ENCODE data around the gene SEC14L5.
"Not testable (repeated sequence)": the region's sequence is repeated elsewhere in the genome, so short reads cannot be mapped to it uniquely, and the experiment has no call there.

SEC14L5 gene

DNA sequence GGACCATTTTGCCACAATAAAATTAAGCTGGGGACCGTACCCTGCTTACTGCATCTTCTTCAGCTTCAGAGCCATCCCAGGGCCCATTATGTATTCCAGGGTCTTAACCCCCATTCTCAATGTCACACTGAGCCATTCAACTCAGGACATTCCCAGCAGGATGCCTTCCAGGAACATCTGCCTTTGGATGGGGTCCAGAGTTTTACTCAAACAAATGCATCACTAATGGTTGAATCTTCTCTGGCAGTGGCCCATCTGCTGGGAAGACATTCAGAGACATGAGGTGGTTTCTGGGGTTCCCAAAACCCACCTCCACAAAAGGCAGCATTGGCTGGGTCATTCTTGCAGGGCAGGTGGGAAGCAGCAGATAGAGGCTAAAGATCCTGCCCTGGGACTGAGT lies 3.4 kb upstream of the SEC14L5 start:
- DNase-seq (ENCODE audit: low read depth), result no peak

DNA sequence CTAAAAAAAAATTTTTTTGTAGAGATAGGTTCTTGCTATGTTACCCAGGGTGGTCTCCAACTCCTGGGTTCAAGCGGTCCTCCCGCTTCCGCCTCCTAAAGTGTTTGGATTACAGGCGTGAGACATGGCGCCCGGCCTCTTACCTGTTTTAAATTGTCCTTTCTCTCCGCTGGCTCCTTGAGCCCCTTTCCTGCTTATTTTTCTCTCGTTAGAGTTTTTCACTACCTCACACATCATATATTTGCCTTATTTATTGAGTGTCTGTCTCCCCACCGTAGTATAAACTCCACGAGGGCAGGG lies 760 bp upstream of the SEC14L5 start:
- DNase-seq (ENCODE audit: low read depth), result no peak

- DNase-seq (ENCODE audit: low read depth), result no peak
Measured at GRCh38 chr16:4958510-4959438, 644 bp downstream of the SEC14L5 start.

GRCh38 chr16:4960579-4960978 lies 2.4 kb downstream of the SEC14L5 start:
- no peak for DNase-seq (ENCODE audit: low read depth)

GRCh38 chr16:4962716-4963115 lies 4.6 kb downstream of the SEC14L5 start:
- DNase-seq (ENCODE audit: low read depth), result no peak

DNA sequence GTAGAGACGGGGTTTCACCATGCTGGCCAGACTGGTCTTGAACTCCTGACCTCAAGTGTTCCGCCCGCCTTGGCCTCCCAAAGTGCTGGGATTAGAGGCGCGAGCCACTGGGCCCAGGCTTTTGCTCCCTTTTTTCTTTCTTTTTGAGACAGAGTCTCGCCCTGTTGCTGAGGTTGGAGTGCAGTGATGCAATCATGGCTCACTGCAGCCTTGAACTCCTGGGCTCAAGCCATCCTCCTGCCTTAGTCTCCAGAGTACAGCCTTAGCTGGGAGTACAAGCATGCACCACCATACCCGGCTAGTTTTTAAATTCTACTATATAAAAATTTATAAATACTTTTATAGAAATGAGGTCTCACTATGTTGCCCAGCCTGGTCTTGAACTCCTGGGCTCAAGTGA lies 5.4 kb downstream of the SEC14L5 start:
- not testable (repeated sequence) for DNase-seq (ENCODE audit: low read depth)

DNA sequence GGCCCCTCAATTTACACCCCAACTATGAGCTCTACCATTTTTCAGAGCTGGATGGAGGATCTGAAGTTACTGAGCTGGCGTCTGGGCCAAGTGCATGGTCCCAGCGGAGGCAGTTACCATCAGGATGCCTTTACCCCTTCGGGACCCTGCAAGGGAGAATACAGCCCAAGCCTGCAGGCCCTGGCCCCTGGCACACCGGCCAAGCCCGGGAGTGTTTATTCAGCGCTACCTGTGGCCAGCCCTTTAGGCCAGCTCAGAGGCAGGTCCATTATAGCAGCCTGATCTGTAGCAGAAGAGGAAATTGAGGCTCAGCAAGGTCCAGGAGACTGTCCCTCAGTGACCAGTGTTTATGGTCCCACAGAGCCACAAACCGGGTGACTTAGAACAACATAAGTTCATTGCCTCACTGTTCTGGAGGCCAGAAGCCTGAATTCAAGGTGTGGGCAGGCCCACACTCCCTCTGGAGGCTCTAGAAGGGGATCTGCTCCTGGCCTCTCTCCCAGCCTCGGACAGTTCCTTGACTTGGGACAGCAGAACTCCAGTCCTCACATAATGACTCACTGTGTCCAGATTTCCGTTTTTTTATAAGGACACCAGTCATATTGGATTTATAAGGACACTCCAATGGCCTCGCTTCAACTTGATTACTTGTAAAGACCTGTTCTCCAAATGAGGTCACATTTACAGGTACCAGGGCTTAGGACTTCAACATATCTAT lies 8.8 kb downstream of the SEC14L5 start:
- DNase-seq (ENCODE audit: low read depth), result no peak

GRCh38 chr16:4968278-4968677 lies 10.1 kb downstream of the SEC14L5 start:
- DNase-seq (ENCODE audit: low read depth), result not testable (repeated sequence)

DNA sequence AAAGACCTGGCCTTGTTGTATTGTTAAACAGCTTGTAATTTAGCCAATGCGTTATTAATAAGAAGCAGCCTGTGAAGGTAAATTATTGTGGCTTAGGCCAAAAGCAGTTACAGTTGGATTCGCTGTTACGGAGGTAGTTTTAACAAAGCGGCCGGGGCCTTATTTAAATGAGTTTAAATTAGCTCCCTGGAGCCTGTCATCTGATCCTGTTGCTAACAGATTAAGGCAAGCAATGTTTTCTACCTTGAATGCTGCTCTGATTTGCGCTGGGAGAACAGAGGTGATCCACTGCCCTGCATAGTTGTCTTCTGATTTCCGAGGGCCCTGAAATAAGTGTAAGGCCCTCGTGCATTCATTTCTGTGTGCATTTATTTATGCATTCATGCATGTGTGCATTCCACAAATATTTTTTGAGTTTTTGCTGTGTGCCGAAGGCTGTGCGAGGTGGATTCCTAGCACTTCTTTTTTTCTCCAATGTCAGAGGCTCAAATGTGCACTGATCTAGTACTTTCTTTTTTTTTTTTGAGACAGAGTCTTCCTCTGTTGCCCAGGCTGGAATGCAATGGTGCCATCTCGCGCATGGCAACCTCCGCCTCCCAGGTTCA lies 10.9 kb downstream of the SEC14L5 start:
- no peak for DNase-seq (ENCODE audit: low read depth)

DNA sequence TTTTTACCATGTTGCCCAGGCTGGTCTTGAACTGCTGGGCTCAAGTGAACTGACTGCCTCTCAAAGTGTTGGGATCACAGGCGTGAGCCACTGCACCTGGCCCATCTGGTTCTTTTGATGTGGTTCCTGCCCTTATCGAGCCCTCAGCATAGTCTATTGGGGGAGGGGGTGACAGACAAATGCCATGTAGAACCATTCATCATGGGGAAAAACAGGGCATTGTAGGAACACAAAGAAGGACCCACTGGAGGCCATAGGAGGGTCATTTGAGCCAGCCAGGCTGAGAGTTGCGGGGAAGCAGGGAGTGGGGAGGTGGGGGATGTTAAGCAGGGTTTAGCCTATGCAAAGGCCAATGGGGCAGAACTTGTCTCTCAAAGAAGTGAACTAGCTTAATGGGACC lies 11.9 kb downstream of the SEC14L5 start:
- DNase-seq (ENCODE audit: low read depth), result no peak

DNA sequence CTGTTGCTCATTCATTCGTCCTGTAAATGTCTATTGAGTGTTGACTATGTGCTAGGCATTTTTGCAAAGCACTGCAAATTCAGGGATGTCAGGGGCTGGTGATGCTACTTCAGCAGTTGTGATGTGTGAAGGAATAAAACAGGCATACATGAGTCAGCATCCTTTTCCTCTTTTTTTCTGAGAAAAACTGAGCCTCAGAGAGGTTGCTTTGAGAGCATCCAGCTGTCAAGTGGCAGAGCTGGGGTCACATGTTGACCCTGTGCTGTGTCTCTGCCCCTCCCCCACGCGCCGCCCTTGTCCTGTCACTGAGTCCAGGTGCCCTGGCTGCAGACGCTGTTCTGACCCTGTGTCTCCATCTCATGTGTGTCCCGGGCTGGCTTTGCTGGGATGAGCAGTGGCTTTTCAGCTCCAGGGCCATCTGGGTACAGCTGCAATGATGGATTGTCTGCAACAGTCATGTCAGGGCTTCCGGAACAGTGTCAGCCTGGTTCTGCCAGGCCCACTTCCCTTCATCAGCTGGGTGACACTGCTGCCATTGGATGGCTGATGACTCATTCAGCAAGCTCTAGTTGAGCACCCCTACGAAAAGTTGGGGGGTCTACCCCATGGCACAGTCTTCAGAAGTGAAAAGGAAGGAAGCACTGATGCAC lies 14.9 kb downstream of the SEC14L5 start:
- DNase-seq (ENCODE audit: low read depth), result no peak

DNA sequence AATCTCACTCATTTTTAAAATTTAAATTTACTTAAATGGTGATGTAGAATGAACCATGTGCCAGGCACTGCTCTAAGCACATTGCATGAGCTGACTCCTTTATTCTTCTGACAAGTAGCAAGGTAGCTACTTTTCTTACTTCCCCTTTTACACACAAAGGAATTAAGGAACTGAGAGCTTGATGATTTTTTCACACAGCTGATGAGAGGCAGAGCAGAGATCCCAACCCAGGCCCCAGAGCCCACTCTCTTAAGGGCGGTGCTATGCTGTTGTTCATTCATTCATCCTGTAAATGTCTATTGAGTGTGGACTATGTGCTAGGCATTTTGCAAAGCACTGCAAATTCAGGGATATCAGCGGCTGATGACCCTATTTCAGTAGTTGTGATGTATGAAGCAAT lies 17.9 kb downstream of the SEC14L5 start:
- no peak for DNase-seq (ENCODE audit: low read depth)

DNA sequence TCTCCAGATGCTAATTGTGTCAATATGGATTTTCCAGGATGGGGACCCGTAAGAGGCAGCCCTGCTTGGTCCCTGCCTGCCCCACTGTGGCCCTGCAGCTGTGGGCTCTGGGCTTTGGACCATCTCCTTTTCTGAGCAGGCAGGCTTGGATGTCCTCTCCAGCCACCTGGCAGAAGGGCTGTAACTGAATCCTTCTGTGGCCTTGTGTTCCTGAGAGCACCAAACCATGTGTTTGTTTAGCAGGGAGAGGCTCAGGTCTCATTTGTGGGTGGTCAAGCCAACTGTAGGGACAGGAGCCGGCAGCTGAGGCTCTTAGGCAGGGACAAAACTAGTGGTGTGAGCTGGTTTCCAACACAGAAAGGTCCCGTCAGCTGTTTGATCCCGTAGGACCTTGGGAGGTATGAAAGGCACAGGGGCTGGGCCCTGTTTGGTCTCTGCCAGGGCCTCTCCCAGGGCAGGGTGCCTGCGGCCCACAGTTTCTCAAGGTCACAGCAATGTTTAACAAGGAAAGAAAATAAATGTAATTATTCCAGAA lies 18.5 kb downstream of the SEC14L5 start:
- no peak for DNase-seq (ENCODE audit: low read depth)

DNA sequence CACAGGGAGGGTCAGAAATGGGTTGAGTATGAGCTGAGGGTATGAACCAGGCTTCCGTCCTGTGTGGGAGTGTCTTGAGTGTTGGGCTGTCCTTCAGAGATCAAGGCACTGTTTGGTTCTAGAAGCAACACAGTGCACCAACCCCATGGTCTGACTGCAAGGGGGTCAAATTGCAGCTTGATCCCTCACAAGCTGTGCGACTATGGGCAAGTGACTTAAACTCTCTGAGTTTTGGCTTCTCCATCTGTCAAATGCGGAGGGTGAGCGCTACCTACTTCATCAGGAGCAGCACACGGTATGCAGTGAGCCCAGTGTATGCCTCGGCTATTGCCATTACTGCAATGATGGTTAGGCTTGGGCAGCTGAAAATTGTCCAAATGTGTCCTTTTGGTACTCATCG lies 21.0 kb downstream of the SEC14L5 start:
- DNase-seq (ENCODE audit: low read depth), result no peak

DNA sequence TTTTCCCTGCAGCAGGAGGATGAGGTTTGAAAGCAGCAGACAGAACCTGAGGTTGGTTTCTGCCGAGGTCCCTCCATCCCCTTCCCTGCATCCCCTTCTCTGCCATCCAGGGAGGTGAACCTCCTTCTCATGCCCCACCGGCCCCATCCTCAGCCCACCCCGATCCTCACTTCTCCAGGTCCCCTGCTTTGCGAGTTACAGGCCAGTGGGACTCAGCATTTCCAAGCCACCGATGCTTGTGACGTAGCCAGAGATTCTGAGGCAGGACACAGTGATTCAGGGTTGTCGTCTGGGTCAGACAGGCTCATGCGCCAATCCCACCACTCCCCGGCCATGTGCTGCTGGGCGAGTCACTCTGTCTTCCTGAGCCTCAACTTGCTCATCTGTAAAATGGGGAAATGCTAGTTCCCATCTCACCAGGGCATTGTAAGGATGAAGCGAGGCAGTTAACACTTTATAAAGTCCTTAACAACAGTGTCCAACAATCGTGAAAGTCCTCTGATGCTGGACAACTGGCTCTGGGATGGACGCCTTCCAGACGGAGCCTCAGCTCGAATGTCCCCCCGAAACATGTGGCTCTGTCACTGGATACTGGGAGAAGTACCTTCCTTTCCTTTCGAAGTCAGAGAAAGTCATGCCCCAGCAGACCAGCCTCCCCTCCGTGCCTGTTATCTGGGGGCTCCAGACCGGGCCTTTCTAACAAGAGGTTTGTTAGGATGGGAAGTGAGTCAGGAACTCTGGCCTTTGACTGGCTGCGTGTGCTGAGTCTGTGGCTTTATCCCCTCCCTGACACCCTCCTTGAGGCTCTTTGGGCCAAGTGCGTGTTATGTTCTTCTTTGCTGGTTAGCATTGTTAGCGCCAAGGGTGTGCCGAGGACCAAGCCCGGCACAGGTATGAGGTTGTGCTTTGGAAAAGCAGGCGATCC lies 21.9 kb downstream of the SEC14L5 start:
- no peak for DNase-seq (ENCODE audit: low read depth)

DNA sequence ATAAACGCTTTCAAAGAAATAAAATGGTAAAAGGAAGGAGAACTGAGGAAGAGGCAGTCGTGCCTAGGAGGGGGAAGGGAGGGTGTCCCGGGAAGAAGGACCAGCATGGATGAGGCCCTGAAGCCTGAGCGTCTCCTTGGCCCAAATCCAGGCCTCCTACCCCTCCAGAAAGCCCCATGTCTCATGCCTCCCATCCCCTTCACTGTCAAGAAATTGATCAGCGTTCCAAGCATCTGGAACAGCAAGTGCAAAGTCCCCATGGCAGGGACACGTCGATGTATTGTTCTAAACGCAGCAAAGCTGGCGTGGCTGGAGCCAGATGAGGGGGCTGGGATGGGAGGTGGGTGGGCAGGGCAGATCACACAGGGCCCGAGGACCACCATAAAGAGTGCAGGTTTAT lies 22.6 kb downstream of the SEC14L5 start:
- no peak for DNase-seq (ENCODE audit: low read depth)

DNA sequence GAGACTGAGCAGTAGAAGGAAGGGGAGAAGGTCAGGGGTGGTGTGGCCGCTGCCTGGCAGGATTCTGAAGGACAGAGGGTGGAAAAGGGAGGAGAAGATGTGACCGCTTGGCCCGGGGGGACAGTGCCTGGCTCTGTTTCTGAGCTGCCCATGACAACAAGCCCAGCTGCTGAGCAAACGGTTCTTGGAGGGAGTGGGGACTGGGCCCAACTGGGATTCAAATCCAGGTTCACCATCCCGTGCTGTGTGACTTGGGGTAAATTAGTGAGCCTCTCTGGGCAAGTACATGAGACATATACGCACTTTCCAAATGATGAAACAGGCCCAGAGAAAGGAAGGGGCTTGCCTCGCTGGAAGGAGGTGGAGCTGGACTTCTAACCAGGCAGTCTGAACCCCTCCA lies 23.3 kb downstream of the SEC14L5 start:
- DNase-seq (ENCODE audit: low read depth), result no peak

- no peak for DNase-seq (ENCODE audit: low read depth)
Measured at GRCh38 chr16:4982056-4982867, 24.1 kb downstream of the SEC14L5 start.

- no peak for DNase-seq (ENCODE audit: low read depth)
Measured at GRCh38 chr16:4984174-4984990, 26.3 kb downstream of the SEC14L5 start.

GRCh38 chr16:4987250-4987579 lies 29.1 kb downstream of the SEC14L5 start:
- DNase-seq (ENCODE audit: low read depth), result no peak

Data from stimulated activated CD8-positive, alpha-beta memory T cell treated with anti-CD3 and anti-CD28 coated beads, Interleukin-15, amount 100 ng/mL, for 24 hours (primary cell).